HG03064 (cell line): ENCODE measurements around the gene PRDM10.
"Not testable (repeated sequence)": the region's sequence is repeated elsewhere in the genome, so short reads cannot be mapped to it uniquely, and the experiment has no call there.

ENCODE experiments used
- ATAC-seq: cut with Tn5 transposase; IDR thresholded peaks from one replicate; pipeline ENCODE4 v1.9.1; 2021; ENCODE audit warnings: low read depth; ENCODE audit not compliant: unreplicated experiment

The PRDM10 gene

DNA sequence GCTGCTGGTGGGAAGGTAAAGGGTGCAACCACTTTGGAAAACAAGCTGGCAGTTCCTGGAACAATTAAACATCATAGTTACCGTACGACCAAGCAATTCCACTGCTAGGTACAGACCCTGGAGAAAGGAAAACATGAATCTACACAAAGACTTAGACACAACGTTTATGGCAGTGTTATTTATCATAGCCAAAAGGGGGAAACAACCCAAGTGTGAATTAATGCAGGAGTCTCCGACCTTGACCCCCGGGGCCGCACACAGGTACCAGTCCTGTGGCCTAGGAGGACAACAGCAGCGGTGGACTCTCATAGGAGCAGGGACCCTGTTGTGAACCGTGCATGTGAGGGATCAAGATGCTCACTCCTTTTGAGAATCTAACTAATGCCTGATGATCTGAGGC lies 22.5 kb downstream of the PRDM10 start:
- ATAC-seq: no peak

DNA sequence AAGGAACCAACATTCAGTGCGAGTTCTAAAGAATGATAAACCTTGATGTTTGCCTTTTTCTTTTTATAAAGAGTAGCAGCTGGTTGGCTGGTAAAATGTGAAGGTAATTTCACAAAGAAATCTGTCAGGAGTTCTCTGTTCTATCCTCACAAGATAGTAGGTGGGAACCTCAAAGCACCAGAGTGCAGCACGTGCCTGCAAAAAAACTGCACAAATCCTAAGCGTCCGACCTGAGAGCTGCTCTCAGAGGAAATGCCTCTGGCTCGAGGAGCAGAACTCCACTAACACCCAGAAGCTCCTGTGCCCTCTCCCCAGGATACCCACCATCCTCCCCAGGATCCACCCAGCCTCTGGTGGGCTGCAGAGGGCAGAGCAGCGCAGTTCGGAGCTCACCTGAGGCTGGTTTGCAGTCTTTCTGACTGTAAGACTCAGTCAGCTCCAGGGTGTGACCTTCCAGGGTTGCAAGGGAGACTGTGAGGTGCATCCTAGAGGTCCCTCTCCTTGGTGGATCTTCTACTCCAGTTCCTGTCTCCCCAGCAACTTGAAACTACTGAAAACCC lies 23.5 kb downstream of the PRDM10 start:
- no peak for ATAC-seq

DNA sequence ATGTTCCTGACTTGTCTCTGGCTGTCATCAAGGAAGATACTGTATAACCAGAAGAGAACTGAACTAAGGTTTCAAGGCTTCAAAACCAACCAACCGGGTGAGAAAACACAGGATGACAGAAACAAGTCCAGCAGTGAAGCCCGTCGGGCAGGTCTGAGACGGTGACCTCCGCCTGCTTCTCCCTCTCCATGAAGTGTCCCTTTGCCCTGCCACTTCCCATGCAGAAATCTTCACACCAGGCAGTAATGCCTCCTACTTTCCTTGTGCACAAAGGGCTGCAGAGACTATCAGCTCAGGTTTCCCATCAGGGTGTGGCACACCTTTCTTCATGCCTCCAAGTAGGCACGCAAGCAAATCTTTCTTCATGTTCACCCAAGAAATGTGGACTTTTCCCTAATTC lies 24.2 kb downstream of the PRDM10 start:
- no peak for ATAC-seq

DNA sequence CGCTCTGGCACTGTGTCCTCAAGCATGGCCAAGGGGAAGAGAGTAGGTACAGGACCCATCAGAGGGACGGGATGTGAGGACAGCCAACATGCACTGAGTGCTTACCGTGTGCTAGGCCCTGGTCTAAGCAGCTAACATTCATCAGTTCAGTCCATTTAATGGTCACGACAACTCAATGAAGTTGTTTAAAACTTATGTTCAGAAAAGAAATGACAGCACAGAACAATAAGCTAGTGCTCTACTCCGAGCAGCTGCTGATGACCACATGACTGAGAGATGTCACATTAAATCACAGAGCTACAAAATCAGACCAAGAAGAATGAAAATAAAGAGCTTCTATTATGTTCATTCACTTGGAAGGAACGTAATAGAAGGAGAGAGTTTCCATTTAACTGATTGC lies 26.3 kb downstream of the PRDM10 start:
- ATAC-seq: no peak

DNA sequence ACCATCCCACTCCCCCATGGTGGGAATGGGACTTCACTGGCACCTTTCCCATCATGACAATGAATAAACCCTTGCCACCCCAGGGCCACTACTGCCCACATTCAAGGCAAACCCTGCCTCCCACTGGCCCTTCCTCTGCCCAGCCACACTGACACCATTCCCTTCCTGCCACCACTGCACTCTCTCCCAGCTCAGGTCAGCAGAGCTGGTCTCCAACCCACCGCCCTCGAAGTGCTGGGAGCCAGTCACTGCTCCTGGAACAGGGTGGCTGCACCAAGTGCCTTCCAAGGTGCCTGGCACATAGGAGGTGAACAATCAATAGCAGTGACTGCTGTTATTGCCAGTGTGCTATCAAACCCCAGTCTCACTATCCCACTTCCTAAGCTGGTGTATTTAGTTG lies 27.1 kb downstream of the PRDM10 start:
- no peak for ATAC-seq

DNA sequence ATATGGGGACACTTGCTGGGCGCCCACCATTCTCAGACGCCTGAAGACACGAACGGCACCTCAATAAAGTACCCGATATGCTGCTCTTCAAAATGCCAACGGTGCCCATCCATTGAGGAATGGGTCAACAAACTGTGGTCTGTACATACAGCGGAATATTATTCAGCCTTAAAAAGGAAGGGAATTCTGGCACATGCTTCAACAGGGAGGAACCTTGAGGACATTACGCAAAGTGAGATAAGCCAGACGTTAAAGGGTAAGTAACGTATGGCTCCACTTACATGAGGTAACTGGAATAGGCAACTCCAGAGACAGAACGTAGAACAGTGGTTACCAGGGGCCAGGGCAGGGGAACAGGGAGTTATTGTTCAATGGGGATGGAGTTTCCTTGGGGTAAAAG lies 28.0 kb downstream of the PRDM10 start:
- ATAC-seq: no peak

DNA sequence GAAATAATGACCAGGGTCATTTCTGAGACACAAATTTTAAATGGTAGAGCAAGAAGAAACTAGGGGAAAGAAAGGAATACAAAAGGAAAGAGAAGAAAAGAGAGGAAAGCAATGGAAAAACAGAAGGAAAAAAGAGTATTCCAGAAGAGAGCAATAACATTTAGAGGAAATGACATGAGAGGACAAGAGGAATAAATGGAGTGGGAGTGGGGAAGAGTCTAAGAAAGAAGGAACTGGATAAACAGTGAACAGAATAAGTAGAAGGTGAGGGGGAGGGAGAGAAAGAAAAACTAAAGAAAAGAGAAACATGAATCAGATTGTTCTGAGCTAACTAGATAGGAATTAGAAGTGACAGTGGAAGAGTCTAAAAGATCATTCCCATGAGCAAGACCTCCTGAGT lies 28.4 kb downstream of the PRDM10 start:
- no peak for ATAC-seq

DNA sequence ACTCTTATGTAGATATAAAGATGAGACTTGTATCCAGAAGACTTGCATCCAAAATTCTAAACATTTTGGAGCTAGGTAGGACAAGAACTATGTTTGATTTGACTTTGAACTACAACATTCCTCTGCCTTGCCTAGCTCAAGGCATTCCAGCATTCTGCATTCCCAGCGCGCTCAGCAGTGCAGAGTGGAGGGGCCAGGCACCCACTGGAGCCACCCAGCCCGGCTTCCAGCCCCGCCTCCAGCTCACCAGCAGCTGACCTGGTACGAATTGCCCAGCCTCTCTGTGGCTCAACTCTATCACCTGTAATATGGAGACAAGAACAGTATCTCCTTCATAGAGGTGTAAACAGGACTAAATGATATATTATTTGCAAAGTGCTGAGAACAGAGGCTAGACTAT lies 28.8 kb downstream of the PRDM10 start:
- ATAC-seq: no peak

DNA sequence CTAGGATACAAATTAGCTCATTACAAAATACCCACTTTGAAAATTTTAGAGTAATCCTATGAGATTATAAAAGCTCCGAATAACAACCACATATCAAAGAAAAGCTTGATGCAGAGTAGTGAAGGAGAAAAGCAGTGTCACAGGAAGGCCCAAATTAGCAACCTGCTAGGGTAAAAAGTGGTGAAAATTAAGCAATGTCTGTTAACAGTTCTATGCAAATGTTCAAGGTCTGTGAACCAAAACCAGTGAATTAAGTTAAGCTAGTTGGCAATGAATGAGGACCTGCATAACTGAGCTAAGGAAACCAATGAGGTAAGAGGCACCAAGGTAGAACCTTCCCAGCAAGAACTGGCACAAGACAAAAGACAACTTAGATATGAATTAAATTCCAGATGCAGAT lies 29.6 kb downstream of the PRDM10 start:
- no peak for ATAC-seq

DNA sequence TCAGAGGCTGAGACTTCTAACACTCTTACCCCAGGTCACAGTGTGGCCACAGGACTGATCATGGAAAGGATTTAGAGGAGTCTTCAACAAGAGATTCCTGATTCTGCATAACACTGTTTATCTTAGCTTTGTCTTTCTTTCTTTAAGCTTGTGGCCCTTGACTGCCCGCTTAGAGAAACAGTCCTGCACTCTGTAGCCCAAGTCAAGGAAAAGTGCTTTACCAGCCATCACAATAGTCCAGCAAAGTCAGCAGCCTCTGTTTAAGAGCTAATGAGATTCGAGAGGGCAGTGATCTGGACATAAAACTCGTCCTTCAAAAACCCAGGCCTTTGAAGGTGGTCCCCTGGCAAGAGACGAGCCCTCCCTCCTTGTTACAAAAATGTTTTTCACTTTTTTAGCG lies 30.0 kb downstream of the PRDM10 start:
- no peak for ATAC-seq

DNA sequence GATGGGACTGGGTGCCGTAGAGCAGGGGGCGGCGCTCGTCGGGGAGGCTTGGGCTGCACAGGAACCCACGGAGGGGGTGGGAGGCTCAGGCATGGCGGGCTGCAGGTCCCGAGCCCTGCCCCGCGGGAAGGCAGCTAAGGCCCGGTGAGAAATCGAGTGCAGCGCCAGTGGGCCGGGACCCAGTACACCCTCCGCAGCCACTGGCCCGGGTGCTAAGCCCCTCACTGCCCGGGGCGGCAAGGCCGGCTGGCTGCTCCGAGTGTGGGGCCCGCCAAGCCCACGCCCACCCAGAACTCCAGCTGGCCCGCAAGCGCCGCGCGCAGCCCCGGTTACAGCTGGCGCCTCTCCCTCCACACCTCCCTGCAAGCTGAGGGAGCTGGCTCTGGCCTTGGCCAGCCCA lies 30.8 kb downstream of the PRDM10 start:
- not testable (repeated sequence) for ATAC-seq

DNA sequence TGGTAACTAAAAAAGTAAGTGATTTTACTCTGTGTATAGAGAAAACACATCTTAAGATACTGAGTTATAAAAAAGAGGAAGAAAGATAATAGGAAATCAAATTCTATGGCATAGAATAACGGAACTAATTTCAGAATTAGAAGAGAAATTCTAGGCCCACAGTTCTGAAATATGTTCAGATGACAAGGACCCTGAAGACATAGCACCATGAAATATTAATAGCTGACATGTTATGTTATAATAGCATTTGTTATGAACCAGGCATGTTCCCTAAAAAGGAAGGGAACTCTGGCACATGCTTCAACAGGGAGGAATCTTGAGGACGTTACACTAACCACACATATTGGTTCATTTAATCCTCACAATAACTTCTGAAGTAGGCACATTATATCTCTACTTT lies 32.7 kb downstream of the PRDM10 start:
- no peak for ATAC-seq

DNA sequence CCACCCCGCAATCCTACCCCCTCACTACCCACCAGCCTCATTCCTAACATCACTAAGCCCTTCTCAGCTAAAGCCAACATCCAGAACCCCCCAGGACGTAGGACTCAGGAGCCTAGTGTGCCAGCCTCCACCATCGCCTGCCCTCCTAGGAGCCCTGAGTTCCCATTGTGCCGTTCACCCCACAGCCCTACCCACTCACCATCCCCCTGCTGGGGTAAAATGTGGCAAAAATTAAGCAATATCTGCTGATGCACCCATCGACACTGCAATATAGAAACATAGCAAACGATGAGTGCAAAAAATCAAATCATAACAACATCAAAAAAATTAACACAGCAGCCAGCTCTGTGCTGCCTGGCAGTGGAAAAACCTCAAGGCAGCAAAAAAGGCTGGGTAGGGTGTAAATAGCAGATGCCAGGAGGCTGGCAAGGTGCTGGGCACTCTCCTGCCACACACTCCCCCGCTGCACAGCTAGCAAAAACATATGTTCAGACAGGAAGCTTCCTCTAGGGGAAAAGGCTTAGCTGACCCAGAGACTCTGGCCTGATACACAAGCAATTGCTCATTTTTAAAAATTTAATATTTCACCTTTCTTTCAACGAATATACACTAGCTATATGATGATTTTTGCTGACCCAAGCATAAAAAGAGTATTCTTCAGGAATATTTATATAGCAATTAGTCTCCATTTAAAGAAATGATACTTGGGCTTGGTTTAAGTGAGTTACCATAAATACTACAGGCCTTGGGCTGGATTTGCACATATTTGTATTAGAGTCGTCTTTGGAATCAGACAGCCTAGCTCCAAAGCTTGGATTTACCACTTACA lies 33.8 kb downstream of the PRDM10 start:
- ATAC-seq: no peak

DNA sequence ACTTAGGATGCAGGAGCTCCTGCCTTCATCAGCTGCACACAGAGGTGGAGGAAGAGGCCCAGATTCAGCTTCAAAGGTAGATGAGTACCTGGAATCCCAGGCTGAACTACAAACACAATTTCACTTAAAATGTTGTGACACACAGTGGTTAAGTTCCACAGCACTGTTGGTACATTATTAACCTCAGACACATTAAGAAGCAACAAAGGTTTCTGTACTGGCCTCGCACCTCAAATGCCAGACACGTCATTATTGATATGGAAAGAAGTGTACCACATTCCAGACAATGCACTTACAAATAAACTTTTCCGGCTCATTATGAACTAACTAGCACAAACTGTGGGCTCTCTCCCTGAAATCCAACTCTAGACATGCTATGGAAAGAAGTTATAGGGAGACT lies 34.6 kb downstream of the PRDM10 start:
- ATAC-seq: no peak

DNA sequence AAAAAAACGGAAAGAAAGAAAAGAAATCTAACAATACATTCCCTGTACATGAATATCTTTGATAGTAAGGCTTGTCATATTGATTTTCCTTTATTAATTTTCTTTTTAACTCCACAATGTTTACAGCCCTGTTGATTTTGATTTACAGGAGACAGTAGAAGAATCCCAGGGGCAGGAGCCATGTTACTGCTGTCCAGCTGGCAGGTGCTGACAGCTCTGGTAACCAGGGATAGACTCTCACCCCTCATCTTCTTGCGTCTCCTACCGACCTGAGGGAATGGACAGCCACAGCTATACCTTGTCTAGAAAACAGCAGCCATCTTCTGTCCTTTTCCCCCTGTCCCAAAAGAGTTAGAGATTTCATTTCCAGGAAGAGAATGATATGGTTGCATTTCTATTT lies 37.4 kb downstream of the PRDM10 start:
- no peak for ATAC-seq

DNA sequence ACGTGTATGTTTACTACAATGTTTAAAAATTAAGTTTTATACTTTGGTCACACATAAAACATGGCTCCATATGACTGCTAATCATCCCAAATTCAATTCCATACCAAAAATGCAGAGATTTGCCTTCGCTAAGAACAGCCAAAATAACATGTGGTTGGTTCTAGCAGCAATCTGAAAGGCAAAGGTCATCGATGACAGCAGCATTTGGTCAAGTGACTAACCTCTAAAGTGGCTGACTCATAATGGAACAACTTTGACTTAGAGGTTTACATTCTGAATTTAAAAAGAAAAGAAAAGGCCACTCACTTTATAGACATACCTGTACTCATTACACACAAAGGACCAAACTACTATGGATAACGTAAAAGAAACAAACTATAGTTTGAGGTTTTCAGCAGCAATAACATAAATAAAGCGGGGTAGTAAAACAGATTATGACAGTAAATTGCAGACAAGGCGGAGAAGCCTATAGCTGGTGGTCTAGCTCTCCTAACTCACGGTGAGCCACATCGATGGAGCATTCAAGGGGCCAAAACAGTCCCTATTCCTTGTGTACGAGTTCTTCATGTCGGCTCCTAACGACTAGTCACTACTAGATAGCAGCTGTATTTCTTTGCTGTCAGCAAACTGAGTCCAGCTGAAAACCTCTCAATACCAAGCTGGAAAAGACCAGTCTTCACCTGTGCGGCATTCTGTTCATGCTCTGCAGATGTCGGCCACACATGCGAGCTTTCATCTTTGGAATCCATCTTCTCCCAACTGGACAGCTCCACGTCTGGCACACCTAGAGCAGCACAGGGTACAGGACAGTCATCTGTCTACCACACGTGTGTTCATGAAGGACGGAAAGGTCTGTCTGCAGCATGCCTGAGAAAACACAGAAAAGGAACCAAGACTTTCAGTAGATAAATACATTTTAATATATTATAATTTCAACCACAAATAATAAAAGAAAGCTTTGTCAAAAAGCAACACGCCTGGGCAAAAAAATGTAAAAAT lies 42.1 kb downstream of the PRDM10 start:
- peak; percentile 90 for ATAC-seq

DNA sequence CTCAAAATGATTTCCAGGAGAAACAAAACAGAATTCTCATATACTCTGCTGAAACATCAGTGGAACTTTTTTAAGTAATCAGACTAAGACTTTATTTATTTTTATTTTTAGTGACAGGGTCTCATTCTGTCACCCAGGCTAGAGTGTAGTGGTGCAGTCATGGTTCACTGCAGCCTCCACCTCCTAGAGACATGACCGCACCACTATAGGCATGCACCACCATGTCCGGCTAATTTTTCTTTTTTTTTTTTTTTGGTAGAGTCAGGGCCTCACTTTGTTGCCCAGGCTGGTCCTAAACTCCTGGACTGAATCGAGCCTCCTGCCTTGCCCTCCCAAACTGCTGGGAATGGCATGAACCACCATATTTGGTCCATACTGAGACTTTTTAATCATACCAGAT lies 42.9 kb downstream of the PRDM10 start:
- ATAC-seq: no peak

DNA sequence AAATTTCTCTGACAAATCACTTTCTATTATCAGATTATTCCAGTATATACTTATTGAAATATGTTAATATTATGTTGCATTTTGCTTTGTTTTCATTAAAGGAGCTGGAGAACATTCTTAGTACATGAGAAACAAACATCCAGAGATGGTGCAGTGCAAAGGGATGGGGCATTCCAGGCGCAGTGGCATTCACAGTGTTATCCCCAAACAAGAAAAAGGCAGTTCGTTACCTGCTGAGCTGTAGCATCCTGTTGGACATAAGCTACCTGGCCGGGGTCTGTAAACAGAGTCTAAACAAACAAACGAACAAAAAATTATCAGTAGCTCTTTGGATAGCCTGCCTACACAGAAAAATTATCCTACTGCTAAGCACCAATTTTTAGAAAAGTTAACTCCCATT lies 47.4 kb downstream of the PRDM10 start:
- ATAC-seq: no peak

DNA sequence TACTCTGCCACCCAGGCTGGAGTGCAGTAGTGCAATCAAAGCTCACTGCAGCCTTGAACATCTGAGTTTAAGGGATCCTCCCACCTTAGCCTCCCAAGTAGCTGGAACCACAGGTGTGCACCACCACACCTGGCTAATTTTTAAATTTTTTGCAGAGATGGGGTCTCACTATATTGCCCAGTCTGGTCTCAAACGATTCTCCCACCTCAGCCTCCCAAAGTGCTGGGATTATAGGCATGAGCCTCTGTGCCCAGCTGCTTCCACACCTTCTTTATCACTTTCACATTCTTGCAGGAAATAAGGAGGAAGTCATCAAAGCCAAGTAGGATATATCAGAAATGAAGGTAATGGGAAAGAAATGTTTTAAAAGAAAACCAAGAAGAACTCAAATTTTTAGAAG lies 47.9 kb downstream of the PRDM10 start:
- not testable (repeated sequence) for ATAC-seq

DNA sequence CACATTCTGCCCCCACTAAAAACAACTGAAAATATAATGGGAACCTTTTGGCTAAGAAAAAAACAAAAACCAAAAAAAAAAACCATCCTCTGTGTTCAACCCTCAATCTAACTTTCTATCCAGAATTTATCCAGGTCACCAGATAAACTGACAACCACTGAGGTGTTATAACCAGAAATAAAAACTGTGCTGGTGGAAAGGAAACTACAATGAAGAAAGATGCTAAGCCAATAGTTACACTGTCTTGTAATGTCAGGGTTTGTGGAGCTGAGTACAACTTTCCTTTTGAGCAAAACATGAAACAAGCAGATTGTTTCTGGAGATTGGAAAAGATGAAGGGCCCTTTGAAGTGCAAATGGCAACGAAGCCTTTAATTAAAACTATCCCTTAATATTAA lies 50.8 kb downstream of the PRDM10 start:
- no peak for ATAC-seq

DNA sequence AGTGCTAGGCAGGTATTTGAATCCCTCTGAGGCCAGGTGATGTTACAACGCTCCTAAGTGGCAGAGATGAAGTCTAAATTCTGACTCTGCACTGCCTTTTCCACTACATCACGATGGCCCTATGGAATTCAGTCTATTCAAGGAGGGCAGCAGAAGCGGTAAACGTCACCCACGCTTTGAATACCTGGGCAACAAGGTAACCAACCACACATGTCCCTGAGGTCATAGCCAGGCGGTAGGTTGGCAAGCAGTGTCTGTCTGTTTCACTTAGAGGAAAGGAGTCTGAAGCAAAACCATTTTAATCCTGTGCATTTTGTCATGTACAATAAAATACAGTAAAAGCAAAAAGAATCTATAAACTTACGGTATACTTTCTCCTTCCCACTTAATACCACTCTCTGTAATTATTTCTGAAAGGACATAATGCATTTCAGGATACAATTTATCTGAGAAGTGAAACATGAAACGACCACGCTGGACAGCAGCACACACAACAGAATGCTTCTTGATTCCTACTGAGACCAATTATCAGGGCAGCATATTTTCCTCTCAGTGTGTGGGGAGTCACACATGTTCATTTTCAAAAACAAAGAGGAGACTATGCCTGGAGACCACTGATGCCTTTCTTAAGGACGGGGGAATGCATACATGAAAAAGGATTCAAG lies 51.3 kb downstream of the PRDM10 start:
- ATAC-seq: no peak
